Activated naive CD4-positive, alpha-beta T cell treated with anti-CD3 and anti-CD28 coated beads for 36 hours (primary cell): ENCODE measurements around the gene HINT2. TPM values are rescaled to one million over a fixed set of nuclear protein-coding genes. Genes with fewer than 3 reads are reported as not detected.

ENCODE experiments used
- CTCF ChIA-PET: fragments of 350-600 bp; sonication (Branson Sonifier 250); formaldehyde crosslinking; loops from one replicate; lab custom pipeline; 2021; ENCODE audit warnings: antibody characterized with exemption; lab: Charles Lee
- DNase-seq: peaks from one replicate; pipeline ENCODE4 v3.0.0-alpha.2; 2020
- H3K27ac Mint-ChIP-seq: one replicate; pipeline ENCODE4 v1.8.0; 2021; ENCODE audit warnings: mild to moderate bottlenecking, mixed read lengths
- H3K27me3 Mint-ChIP-seq: one replicate; pipeline ENCODE4 v1.8.0; 2021; ENCODE audit warnings: low read depth, mixed read lengths
- H3K36me3 Mint-ChIP-seq: one replicate; pipeline ENCODE4 v1.8.0; 2021; ENCODE audit warnings: low read depth, mixed read lengths
- H3K4me1 Mint-ChIP-seq: one replicate; pipeline ENCODE4 v1.8.0; 2021; ENCODE audit warnings: low read depth, mixed read lengths
- H3K4me3 Mint-ChIP-seq: one replicate; pipeline ENCODE4 v1.8.0; 2021; ENCODE audit warnings: mild to moderate bottlenecking, moderate library complexity, mixed read lengths
- H3K9me3 Mint-ChIP-seq: one replicate; pipeline ENCODE4 v1.8.0; 2021; ENCODE audit warnings: mixed read lengths
- intact Hi-C: fragments of 100-400 bp; cut with micrococcal nuclease; formaldehyde crosslinking; loops from one replicate; pipeline ENCODE4 v1.15.1; 2023
- total RNA-seq, 2 experiments: library from RNA; stranded (reverse); gene quantifications; one replicate each; pipeline ENCODE4 v1.2.3, GENCODE V29; 2021

Gene HINT2
- total RNA-seq, 2 experiments from 2014 or later = 61.0 to 68.3 TPM

DNA sequence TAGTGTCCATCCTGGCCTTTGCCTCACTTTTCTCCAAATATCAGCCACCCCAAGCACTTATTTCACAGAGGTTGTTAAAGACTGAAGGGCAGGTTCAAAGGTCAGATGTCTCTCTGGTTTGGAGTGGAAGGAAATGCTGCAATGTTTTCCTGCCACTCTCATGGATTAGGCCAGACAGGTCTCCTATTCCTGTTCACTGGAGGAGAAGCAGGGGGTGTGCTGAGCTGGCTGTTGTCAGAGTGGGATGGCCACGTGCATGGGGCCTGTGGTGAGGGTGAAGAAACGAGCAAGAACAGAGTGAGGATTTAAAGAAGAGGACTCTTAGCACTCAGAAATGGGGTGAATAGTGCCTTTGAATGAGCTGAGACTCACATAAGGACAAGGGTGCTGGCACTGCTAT, 20.9 kb upstream of the HINT2 start:
- H3K4me3 Mint-ChIP-seq = no peak overlapping the region
- CTCF ChIA-PET = interaction anchor here (0.7 to 3.1 kb wide), 6 partner anchors 10 to 79 kb away, joined by 3 to 11 read pairs (median 4); no protein-coding TSS in a partner anchor
- no peak overlapping the region for H3K27ac Mint-ChIP-seq
- H3K4me1 Mint-ChIP-seq = peaks cover 3% of the 10 kb centered on the region
- H3K9me3 Mint-ChIP-seq = no peaks in the 10 kb centered on the region
- H3K36me3 Mint-ChIP-seq = no peaks in the 10 kb centered on the region
- H3K27me3 Mint-ChIP-seq = no peaks in the 10 kb centered on the region
- intact Hi-C loops = no loop called here
- no peak for DNase-seq

DNA sequence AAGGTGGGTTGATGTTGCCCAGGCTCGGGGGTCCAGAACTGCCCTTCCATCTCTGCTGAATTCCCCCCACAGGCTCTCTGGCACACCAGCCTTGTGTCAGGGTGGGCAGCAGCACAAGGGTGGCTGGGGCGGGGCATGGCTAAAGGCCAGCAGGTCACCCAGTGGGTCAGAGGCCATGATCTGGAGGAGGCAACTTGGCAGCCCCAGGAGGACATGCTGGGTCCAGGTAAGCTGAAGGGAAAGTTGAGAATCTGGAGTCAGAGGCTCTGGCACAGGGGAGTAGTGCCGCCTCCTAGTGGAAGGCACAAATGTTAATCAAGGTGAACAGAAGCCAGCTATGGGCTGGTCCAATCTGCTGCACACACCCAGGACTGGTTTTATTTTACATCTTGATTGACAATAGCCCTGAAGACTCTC, 20.4 kb upstream of the HINT2 start:
- Mint-ChIP-seq H3K36me3 (no peaks in the 10 kb centered on the region), H3K4me1 (peaks cover 5% of the 10 kb centered on the region), H3K27me3 (no peaks in the 10 kb centered on the region), H3K27ac (no peak overlapping the region), H3K9me3 (no peaks in the 10 kb centered on the region), H3K4me3 (no peak overlapping the region)
- DNase-seq = peak; percentile 41
- intact Hi-C loops = no loop called here
- CTCF ChIA-PET = interaction anchor here (0.7 to 3.1 kb wide), 5 partner anchors 9 to 78 kb away, joined by 3 to 11 read pairs (median 4); no protein-coding TSS in a partner anchor

DNA sequence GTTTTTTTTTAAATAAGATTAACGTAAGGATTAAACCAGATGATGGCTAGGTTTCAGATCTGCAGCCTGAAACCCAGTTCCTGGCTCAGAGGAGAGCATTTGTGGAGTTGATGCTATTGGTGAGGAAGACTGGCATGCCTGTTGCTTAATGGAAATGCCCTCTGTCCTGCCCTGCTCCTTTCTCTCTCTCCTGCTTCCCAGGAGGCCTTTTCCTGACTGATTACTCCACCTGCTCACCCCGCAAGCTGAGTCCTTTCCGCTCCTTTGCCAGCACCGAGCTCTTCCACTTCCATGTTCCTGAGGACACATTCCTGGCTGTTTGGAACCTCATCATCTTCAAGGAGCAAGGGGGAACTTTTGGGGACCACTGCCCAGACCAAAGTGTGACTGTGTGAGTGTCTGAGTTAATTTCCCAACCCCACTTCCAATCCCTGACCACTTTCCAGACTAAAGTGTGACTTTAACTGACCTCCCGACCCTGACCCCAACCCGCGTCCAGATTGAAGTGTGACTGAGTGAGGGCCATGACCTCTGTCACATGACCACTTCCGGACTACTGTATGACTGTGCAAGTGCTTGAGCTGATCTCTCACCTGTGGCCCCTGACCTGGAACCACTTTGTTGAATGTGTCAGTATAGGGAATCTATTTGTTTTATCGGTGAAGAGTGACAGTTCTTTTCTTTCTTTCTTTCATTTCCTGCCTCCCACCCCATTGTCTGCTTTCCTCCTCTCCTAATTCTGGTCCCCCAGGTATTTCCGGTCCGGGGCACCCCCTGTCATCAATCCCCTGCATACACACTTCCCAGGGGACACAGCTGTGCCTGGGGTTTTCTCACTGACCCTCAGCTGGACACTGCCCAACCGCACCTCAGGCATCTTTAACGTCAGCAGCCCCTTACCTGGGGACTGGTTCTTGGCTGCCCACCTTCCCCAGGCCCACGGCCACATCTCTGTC, 19.7 kb upstream of the HINT2 start:
- Mint-ChIP-seq H3K27me3 (no peaks in the 10 kb centered on the region), H3K27ac (no peak overlapping the region), H3K36me3 (no peaks in the 10 kb centered on the region), H3K9me3 (no peaks in the 10 kb centered on the region), H3K4me1 (peaks cover 11% of the 10 kb centered on the region), H3K4me3 (no peak overlapping the region)
- CTCF ChIA-PET = interaction anchor here (0.7 to 3.1 kb wide), 7 partner anchors 8 to 45 kb away, joined by 3 to 11 read pairs (median 4); no protein-coding TSS in a partner anchor
- intact Hi-C loops = no loop called here
- no peak for DNase-seq

GRCh38 chr9:35832814-35833213, 18.0 kb upstream of the HINT2 start:
- Mint-ChIP-seq H3K27ac (no peak overlapping the region), H3K27me3 (peaks cover 2% of the 10 kb centered on the region), H3K9me3 (no peaks in the 10 kb centered on the region), H3K4me3 (no peak overlapping the region), H3K4me1 (peaks cover 21% of the 10 kb centered on the region), H3K36me3 (no peaks in the 10 kb centered on the region)
- DNase-seq = no peak
- CTCF ChIA-PET = interaction anchor here (0.6 kb wide), 1 partner anchor 42 kb away, joined by 3 read pairs; no protein-coding TSS in a partner anchor
- intact Hi-C loops = no loop called here

- no peak overlapping the region for H3K4me3 Mint-ChIP-seq
- H3K9me3 Mint-ChIP-seq = no peaks in the 10 kb centered on the region
- H3K4me1 Mint-ChIP-seq = peaks cover 23% of the 10 kb centered on the region
- CTCF ChIA-PET = interaction anchor here (1.0 to 1.1 kb wide), 2 partner anchors 14 to 32 kb away, joined by 4 read pairs; no protein-coding TSS in a partner anchor
- H3K36me3 Mint-ChIP-seq = no peaks in the 10 kb centered on the region
- DNase-seq = no peak
- H3K27me3 Mint-ChIP-seq = peaks cover 2% of the 10 kb centered on the region
- no peak overlapping the region for H3K27ac Mint-ChIP-seq
- intact Hi-C loops = no loop called here
Observed at GRCh38 chr9:35831040-35831439, 16.2 kb upstream of the HINT2 start.

- CTCF ChIA-PET = no interaction called here
Observed at GRCh38 chr9:35829764-35830096, 14.9 kb upstream of the HINT2 start.

GRCh38 chr9:35829084-35829763, 14.4 kb upstream of the HINT2 start, which contains the start of gene TMEM8B:
TSS of gene TMEM8B (plus strand) at chr9:35829228. CDS start at chr9:35829448, 220 bp downstream.
- Mint-ChIP-seq H3K36me3 (no peaks in the 10 kb centered on the region), H3K9me3 (no peaks in the 10 kb centered on the region), H3K4me3 (peak within 1 kb of the TSS; percentile 89), H3K27ac (peak within 1 kb of the TSS; percentile 59), H3K27me3 (peaks cover 2% of the 10 kb centered on the region), H3K4me1 (peaks cover 24% of the 10 kb centered on the region)
- CTCF ChIA-PET = interaction anchor here (1.0 to 2.2 kb wide), 3 partner anchors 15 to 53 kb away, joined by 3 to 11 read pairs (median 8); no protein-coding TSS in a partner anchor
- intact Hi-C loops = loop anchor here (2.0 to 5.0 kb wide), 3 partner anchors 72 to 712 kb away; partner anchors contain the start of genes ATOSB and RECK
- DNase-seq = peak; percentile 96

More at GRCh38 chr9:35829764-35830096, 14.9 kb upstream of the HINT2 start:
- Mint-ChIP-seq H3K4me3 (peak overlapping the region; percentile 82), H3K9me3 (no peaks in the 10 kb centered on the region), H3K27ac (no peak overlapping the region), H3K36me3 (no peaks in the 10 kb centered on the region), H3K4me1 (peaks cover 24% of the 10 kb centered on the region), H3K27me3 (peaks cover 2% of the 10 kb centered on the region)
- intact Hi-C loops = loop anchor here (2.0 to 5.0 kb wide), 3 partner anchors 73 to 712 kb away; partner anchors contain the start of genes ATOSB and RECK
- no peak for DNase-seq

- CTCF ChIA-PET = interaction anchor here (1.0 to 2.2 kb wide), 3 partner anchors 15 to 54 kb away, joined by 3 to 11 read pairs (median 8); no protein-coding TSS in a partner anchor
Observed at GRCh38 chr9:35828716-35829083, 13.9 kb upstream of the HINT2 start, which contains the start of gene FAM221B. TSS of gene FAM221B (minus strand) at chr9:35828732. CDS start at chr9:35826161, 2,571 bp downstream.

DNA sequence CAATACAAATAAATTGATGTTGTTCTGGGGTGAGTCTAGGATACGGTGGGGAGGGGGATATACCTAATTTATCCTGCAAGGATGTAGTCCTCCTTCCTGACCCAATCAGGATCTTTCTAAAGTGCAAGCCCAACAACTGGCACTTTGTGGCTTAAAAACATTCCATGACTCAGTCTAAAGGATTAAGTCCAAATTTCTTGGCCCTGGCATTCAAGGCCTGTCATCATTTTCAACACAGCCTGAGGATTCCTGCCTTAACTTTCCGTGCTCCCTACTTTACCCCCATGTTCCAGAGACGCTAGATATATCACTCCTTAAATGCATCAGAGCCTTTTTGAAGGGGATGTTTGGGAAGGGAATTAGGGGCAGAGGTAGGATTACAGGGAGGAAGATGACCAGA, 12.6 kb upstream of the HINT2 start:
- Mint-ChIP-seq H3K27ac (no peak overlapping the region), H3K4me3 (peak overlapping the region; percentile 9), H3K4me1 (peaks cover 24% of the 10 kb centered on the region), H3K36me3 (no peaks in the 10 kb centered on the region), H3K27me3 (peaks cover 2% of the 10 kb centered on the region), H3K9me3 (no peaks in the 10 kb centered on the region)
- no peak for DNase-seq
- CTCF ChIA-PET = interaction anchor here (1.4 to 2.5 kb wide), 5 partner anchors 19 to 79 kb away, joined by 4 to 14 read pairs (median 8); no protein-coding TSS in a partner anchor
- intact Hi-C loops = loop anchor here (5.0 kb wide), 2 partner anchors 210 to 710 kb away; partner anchors contain the start of genes ATOSB and RECK

More at GRCh38 chr9:35828716-35829083, 13.9 kb upstream of the HINT2 start, which contains the start of gene FAM221B:
- peak within 1 kb of the TSS; percentile 89 for H3K4me3 Mint-ChIP-seq
- no peaks in the 10 kb centered on the region for H3K36me3 Mint-ChIP-seq
- peak within 1 kb of the TSS; percentile 59 for H3K27ac Mint-ChIP-seq
- H3K9me3 Mint-ChIP-seq = no peaks in the 10 kb centered on the region
- intact Hi-C loops = loop anchor here (2.0 to 5.0 kb wide), 3 partner anchors 72 to 711 kb away; partner anchors contain the start of genes ATOSB and RECK
- DNase-seq = peak; percentile 35
- H3K27me3 Mint-ChIP-seq = peaks cover 2% of the 10 kb centered on the region
- peaks cover 24% of the 10 kb centered on the region for H3K4me1 Mint-ChIP-seq

DNA sequence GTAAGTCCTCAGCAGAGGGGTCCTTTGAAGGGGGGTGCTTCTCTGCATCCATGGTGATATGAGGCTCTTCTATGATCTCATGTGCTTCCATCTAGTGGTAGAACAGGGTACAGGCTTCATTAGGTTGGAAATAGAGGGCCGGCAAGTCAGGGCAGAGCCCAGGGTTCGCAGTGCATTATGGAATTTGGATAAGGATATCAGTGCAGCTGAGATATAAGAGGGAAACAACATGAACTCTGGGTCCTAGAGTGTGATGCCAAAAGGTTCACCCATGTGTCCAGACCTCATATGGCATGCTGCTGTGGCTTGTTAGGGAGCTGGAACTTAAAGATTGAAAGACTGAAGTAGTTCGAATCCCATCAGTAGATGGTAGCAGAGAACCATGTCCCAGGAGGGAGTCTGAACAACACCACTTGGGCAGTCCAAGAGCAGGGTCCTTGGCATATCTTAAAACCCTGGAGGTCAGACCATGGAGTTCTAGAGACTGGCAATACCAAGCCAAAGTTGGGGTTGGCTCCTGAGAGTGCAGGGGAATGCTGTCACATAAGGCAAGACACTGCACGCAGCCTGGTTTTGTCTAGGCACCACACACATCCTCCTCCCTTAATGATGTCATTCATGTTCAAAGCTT, 11.3 kb upstream of the HINT2 start:
- Mint-ChIP-seq H3K9me3 (no peaks in the 10 kb centered on the region), H3K27ac (no peak overlapping the region), H3K27me3 (peaks cover 2% of the 10 kb centered on the region), H3K4me3 (peak overlapping the region; percentile 10), H3K4me1 (peaks cover 24% of the 10 kb centered on the region), H3K36me3 (no peaks in the 10 kb centered on the region)
- intact Hi-C loops = loop anchor here (1.0 to 5.0 kb wide), 8 partner anchors 11 to 709 kb away; partner anchors contain the start of genes ATOSB, CREB3, HINT2 and RECK
- CTCF ChIA-PET = interaction anchor here (0.6 to 2.5 kb wide), 35 partner anchors 8 to 210 kb away, joined by 3 to 33 read pairs (median 4); partner anchors contain the start of genes HINT2 and SPAG8
- peak; percentile 55 for DNase-seq

DNA sequence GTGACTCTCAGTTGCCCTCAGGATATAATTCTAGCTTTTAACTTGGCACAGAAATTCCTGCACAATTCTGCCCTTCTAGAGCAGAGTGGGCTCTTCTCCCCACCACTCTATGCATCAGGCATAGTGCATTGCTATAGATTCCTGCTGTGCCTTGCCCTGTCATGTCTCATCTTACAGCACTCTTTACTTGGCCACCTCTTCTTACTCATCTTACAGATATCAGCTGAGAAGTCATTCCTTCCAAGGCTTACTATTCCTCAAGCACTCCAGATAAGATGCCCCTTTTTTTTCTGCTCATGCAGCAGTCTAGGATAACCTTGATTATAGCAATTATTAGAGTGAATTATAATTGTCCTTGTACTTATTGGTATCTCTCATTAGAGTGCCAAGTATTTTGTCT, 8.1 kb upstream of the HINT2 start:
- Mint-ChIP-seq H3K27me3 (no peaks in the 10 kb centered on the region), H3K4me3 (no peak overlapping the region), H3K4me1 (peaks cover 3% of the 10 kb centered on the region), H3K36me3 (no peaks in the 10 kb centered on the region), H3K9me3 (no peaks in the 10 kb centered on the region), H3K27ac (no peak overlapping the region)
- CTCF ChIA-PET = interaction anchor here (0.8 to 2.3 kb wide), 2 partner anchors 33 to 89 kb away, joined by 4 to 11 read pairs; no protein-coding TSS in a partner anchor
- DNase-seq = no peak
- intact Hi-C loops = no loop called here
